ENCODE results near the gene LPIN1. TPM values are rescaled to one million over a fixed set of nuclear protein-coding genes. Genes with fewer than 3 reads are reported as not detected.

Gene LPIN1
- total RNA-seq, 4 donors from 2014 or later: 47.6 to 293 (median 140) TPM

DNA sequence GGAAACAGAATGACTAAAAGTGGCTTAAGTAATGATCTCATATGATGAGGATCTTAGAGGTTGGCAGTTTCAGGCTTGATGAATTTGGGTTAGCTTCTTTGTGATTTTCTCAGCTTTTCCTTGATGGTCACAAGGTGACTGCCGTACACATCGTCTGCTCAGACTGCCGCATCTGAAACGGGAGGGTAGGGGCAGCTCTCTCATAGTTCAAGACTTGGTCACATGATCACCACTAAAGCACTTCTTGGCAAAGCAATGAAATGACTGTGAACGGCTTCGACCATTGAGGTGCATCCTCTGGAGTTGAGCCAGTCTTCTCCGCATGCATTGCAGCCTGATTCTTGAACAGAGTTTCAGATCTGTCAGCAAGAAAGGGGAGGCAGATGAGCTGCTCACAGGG lies 43.8 kb downstream of the LPIN1 start:
- TF ChIP-seq, protein P1, sequence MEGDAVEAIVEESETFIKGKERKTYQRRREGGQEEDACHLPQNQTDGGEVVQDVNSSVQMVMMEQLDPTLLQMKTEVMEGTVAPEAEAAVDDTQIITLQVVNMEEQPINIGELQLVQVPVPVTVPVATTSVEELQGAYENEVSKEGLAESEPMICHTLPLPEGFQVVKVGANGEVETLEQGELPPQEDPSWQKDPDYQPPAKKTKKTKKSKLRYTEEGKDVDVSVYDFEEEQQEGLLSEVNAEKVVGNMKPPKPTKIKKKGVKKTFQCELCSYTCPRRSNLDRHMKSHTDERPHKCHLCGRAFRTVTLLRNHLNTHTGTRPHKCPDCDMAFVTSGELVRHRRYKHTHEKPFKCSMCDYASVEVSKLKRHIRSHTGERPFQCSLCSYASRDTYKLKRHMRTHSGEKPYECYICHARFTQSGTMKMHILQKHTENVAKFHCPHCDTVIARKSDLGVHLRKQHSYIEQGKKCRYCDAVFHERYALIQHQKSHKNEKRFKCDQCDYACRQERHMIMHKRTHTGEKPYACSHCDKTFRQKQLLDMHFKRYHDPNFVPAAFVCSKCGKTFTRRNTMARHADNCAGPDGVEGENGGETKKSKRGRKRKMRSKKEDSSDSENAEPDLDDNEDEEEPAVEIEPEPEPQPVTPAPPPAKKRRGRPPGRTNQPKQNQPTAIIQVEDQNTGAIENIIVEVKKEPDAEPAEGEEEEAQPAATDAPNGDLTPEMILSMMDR (IDR thresholded peaks at IDR 0.05; ENCODE audit: low read depth): no peak

GRCh38 chr2:11795590-11795989 lies 49.2 kb downstream of the LPIN1 start:
- TF ChIP-seq, protein P1 (IDR thresholded peaks at IDR 0.05; ENCODE audit: low read depth): no peak

- TF ChIP-seq, protein P1 (IDR thresholded peaks at IDR 0.05; ENCODE audit: low read depth): no peak
Observed at GRCh38 chr2:11796190-11797171, 50.0 kb downstream of the LPIN1 start.

DNA sequence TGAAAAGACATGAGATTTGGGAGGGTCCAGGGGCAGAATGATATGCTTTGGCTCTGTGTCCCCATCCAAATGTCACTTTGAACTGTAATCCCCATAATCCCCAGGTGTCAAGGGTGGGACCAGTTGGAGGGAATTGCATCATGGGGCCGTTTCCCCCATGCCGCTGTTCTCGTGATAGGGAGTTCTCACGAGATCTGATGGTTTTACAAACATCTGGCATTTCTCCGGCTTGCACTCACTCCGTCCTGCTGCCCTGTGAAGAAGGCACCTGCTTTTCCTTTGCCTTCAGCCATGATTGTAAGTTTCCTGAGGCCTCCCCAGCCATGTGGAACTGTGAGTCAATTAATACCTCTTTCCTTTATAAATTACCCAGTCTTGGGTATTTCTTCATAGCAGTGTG lies 51.4 kb downstream of the LPIN1 start:
- TF ChIP-seq, protein P1 (IDR thresholded peaks at IDR 0.05; ENCODE audit: low read depth): no peak

- TF ChIP-seq, protein P1 (IDR thresholded peaks at IDR 0.05; ENCODE audit: low read depth): no peak
Observed at GRCh38 chr2:11798701-11799435, 52.4 kb downstream of the LPIN1 start.

- TF ChIP-seq, protein P1 (IDR thresholded peaks at IDR 0.05; ENCODE audit: low read depth): no peak
Observed at GRCh38 chr2:11799826-11800225, 53.4 kb downstream of the LPIN1 start.

GRCh38 chr2:11802782-11803191 lies 56.4 kb downstream of the LPIN1 start:
- TF ChIP-seq, protein P1 (IDR thresholded peaks at IDR 0.05; ENCODE audit: low read depth): no peak
